MM.1S (cell line): Measurements from ENCODE around the gene CACNA1D.

Source experiments
- DNase-seq: peaks from one replicate; pipeline ENCODE4 v3.0.0-alpha.2; 2015
- H2AFZ ChIP-seq: fragments of 300-600 bp; sonication (generic); 2 replicates; pipeline ENCODE4 v1.6.0; 2016; ENCODE audit warnings: antibody characterized with exemption, low read length
- H3F3A ChIP-seq: fragments of 300-600 bp; sonication (generic); 2 replicates; pipeline ENCODE4 v1.6.1; 2016; ENCODE audit warnings: mild to moderate bottlenecking, antibody characterized with exemption, low read length, moderate library complexity, mixed read lengths; ENCODE audit not compliant: insufficient read depth
- H3K27ac ChIP-seq: fragments of 300-600 bp; sonication (generic); 2 replicates; pipeline ENCODE4 v1.5.1; 2016; ENCODE audit warnings: mild to moderate bottlenecking, low read length
- H3K27me3 ChIP-seq: fragments of 300-600 bp; sonication (generic); replicated peaks from 2 replicates; pipeline ENCODE4 v1.6.0; 2016; ENCODE audit warnings: low read length; ENCODE audit not compliant: insufficient read depth
- H3K36me3 ChIP-seq: fragments of 300-600 bp; sonication (generic); replicated peaks from 2 replicates; pipeline ENCODE4 v1.6.1; 2016; ENCODE audit warnings: mild to moderate bottlenecking, low read length, mixed read lengths; ENCODE audit not compliant: insufficient read depth
- H3K4me1 ChIP-seq: fragments of 300-600 bp; sonication (generic); 2 replicates; pipeline ENCODE4 v1.6.1; 2016; ENCODE audit warnings: low read length, mixed read lengths
- H3K4me2 ChIP-seq: fragments of 300-600 bp; sonication (generic); 2 replicates; pipeline ENCODE4 v1.6.0; 2016; ENCODE audit warnings: low read depth, low read length
- H3K4me3 ChIP-seq: fragments of 300-600 bp; sonication (generic); 2 replicates; pipeline ENCODE4 v1.5.1; 2016; ENCODE audit warnings: low read length, mixed read lengths
- H3K79me2 ChIP-seq: fragments of 300-600 bp; sonication (generic); 2 replicates; pipeline ENCODE4 v1.6.1; 2016; ENCODE audit warnings: mixed run types, low read length, mixed read lengths
- H3K9ac ChIP-seq: fragments of 300-600 bp; sonication (generic); 2 replicates; pipeline ENCODE4 v1.6.1; 2016; ENCODE audit warnings: low read length, mixed read lengths
- H3K9me2 ChIP-seq: fragments of 300-600 bp; sonication (generic); replicated peaks from 2 replicates; pipeline ENCODE4 v1.6.1; 2016; ENCODE audit warnings: mild to moderate bottlenecking, low read length, mixed read lengths; ENCODE audit not compliant: insufficient read depth
- H3K9me3 ChIP-seq: fragments of 300-600 bp; sonication (generic); replicated peaks from 2 replicates; pipeline ENCODE4 v1.6.1; 2016; ENCODE audit warnings: mild to moderate bottlenecking, low read length, mixed read lengths; ENCODE audit not compliant: insufficient read depth
- H4K20me1 ChIP-seq: fragments of 300-600 bp; sonication (generic); 2 replicates; pipeline ENCODE4 v1.6.1; 2016; ENCODE audit warnings: mild to moderate bottlenecking, low read length, moderate library complexity, mixed read lengths; ENCODE audit not compliant: insufficient read depth
- EZH2 ChIP-seq: fragments of 300-600 bp; sonication (generic); optimal IDR thresholded peaks from 2 replicates; pipeline ENCODE3; 2017; ENCODE audit warnings: low read depth, mild to moderate bottlenecking, antibody characterized with exemption, low read length, mixed read lengths
- EZH2phosphoT487 ChIP-seq: fragments of 300-600 bp; sonication (generic); IDR thresholded peaks from 2 replicates; pipeline ENCODE4 v1.6.1; 2018; ENCODE audit warnings: antibody characterized with exemption, low read length
- TF ChIP-seq, protein P1 (sequence below): fragments of 300-600 bp; sonication (generic); IDR thresholded peaks from 2 replicates; pipeline ENCODE4 v1.5.1; 2016; ENCODE audit warnings: antibody characterized with exemption, low read length, mixed read lengths

CACNA1D gene

DNA sequence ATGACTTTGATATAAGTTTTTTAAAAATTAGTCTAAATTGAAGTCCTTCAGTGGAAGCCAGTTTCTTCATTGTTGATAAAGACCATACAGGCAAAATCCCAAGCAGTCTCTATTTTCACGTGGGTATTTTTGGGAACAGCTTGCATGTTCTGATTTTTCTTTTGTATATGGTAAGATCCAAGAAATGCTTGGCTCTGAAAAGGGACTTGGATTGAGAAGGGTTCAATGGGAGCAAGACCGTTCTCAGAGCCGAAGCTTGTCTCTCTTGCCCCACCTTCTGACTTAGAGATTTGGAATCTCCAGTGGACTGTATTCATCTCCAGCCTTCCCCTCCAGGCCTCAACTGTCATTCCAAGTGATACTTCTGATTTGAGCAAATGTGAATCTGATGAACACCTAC lies 176.3 kb downstream of the CACNA1D start:
- Histone ChIP-seq H3K4me1 (no peaks in the 10 kb centered on the region), H3K36me3 (no peaks in the 10 kb centered on the region), H4K20me1 (no peaks in the 10 kb centered on the region), H3K79me2 (no peaks in the 10 kb centered on the region), H3K4me2 (no peak overlapping the region), H3K9me3 (no peaks in the 10 kb centered on the region), H3K9me2 (no peaks in the 10 kb centered on the region), H3K9ac (no peak overlapping the region), H3K27me3 (no peaks in the 10 kb centered on the region), H3K4me3 (no peak overlapping the region), H3F3A (no peaks in the 10 kb centered on the region), H3K27ac (no peak overlapping the region), H2AFZ (no peak overlapping the region)
- TF ChIP-seq, protein P1, sequence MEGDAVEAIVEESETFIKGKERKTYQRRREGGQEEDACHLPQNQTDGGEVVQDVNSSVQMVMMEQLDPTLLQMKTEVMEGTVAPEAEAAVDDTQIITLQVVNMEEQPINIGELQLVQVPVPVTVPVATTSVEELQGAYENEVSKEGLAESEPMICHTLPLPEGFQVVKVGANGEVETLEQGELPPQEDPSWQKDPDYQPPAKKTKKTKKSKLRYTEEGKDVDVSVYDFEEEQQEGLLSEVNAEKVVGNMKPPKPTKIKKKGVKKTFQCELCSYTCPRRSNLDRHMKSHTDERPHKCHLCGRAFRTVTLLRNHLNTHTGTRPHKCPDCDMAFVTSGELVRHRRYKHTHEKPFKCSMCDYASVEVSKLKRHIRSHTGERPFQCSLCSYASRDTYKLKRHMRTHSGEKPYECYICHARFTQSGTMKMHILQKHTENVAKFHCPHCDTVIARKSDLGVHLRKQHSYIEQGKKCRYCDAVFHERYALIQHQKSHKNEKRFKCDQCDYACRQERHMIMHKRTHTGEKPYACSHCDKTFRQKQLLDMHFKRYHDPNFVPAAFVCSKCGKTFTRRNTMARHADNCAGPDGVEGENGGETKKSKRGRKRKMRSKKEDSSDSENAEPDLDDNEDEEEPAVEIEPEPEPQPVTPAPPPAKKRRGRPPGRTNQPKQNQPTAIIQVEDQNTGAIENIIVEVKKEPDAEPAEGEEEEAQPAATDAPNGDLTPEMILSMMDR: no peak
- no peak for TF ChIP-seq EZH2
- TF ChIP-seq EZH2phosphoT487: no peak
- DNase-seq: no peak

DNA sequence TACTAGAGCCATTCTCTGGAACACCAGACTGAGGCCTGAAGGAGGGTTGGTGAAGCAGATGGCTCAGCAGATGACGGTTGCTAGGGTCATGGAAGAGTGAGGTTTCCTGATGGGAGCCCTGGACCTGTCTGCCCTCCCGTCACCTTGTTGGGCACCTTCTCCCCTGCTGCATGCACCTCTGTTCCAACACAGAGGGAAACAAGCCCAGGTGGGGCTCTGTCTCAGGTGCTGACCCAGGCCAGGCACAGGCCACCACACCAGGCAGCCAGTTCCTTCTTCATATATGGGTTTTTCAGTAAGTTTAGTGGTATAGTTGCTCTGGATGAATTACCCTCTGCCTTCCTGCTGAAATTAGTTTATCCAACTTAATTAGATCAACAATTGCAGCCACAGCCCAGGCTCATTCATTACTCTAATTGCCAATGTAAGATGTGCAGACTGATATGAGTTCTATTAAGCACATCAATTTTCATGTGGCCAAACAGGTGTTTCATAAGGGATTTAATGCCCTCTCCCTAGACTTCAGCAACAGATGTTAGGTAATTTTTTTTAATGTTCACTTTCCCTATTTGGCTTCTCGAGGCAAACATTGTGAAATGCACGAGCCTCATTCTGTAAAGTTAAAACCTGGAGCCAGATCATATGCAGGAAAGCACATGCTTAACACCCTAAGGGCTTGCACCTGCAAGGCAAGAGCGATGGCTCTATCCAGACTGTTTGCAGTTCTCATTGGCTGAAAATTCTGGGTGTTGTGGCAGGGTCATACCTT lies 177.0 kb downstream of the CACNA1D start:
- TF ChIP-seq EZH2phosphoT487 (no peak), EZH2 (no peak)
- TF ChIP-seq, protein P1: no peak
- no peak for DNase-seq
- no peaks in the 10 kb centered on the region for H3K79me2 ChIP-seq
- H3K4me1 ChIP-seq: no peaks in the 10 kb centered on the region
- no peaks in the 10 kb centered on the region for H3F3A ChIP-seq
- no peaks in the 10 kb centered on the region for H4K20me1 ChIP-seq
- H3K27me3 ChIP-seq: no peaks in the 10 kb centered on the region
- H3K9ac ChIP-seq: no peak overlapping the region
- no peak overlapping the region for H3K4me3 ChIP-seq
- H3K9me3 ChIP-seq: no peaks in the 10 kb centered on the region
- H3K9me2 ChIP-seq: no peaks in the 10 kb centered on the region
- no peak overlapping the region for H2AFZ ChIP-seq
- H3K27ac ChIP-seq: no peak overlapping the region
- H3K4me2 ChIP-seq: no peak overlapping the region
- no peaks in the 10 kb centered on the region for H3K36me3 ChIP-seq

DNA sequence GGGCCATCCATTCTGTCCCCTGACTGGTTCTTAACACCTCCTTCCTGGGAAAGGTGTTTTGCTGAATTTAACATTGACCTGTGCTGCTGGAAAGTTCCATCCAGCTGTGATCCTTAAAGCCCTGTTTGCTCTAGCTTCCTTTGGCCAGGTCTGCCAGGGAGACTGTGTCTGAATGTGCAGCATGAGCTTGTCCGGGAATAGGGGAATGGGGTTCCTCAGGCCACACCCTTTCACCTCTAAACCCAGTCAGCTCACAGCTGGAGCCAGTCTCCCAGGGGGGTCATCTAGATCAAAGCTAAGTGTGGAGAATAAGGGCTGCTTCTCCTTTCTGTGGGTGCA lies 177.5 kb downstream of the CACNA1D start:
- Histone ChIP-seq H3K36me3 (no peaks in the 10 kb centered on the region), H3F3A (no peaks in the 10 kb centered on the region), H3K4me2 (no peak overlapping the region), H3K9me2 (no peaks in the 10 kb centered on the region), H3K9me3 (no peaks in the 10 kb centered on the region), H3K79me2 (no peaks in the 10 kb centered on the region), H3K4me1 (no peaks in the 10 kb centered on the region), H2AFZ (no peak overlapping the region), H3K4me3 (no peak overlapping the region), H3K27me3 (no peaks in the 10 kb centered on the region), H3K9ac (no peak overlapping the region), H4K20me1 (no peaks in the 10 kb centered on the region), H3K27ac (no peak overlapping the region)
- TF ChIP-seq, protein P1: no peak
- TF ChIP-seq EZH2: no peak
- TF ChIP-seq EZH2phosphoT487: no peak
- no peak for DNase-seq
